Heart right ventricle (tissue), 16 donors: Measurements from ENCODE around the gene ECE1. TPM values are rescaled to one million over a fixed set of nuclear protein-coding genes. Genes with fewer than 3 reads are reported as not detected.

Experiments
- ATAC-seq, 8 donors: fragments of 200-7000 bp; cut with Tn5 transposase; one replicate each; pipeline ENCODE4 v1.9.1; 2020; ENCODE audit warnings: mild to moderate bottlenecking in 8 of 8, moderate library complexity in 8 of 8, moderate number of reproducible peaks in 1 of 8
- DNase-seq, 2 donors: peaks; one replicate each; pipeline ENCODE4 v3.0.0-alpha.2; 2020
- H3K27ac ChIP-seq, 10 donors: fragments of 200-600 bp; sonication (generic) in 2 of 10; one replicate each; pipeline versions ENCODE4 v1.5.0 to v1.8.0; 2020 to 2022; ENCODE audit warnings: mild to moderate bottlenecking in 3 of 10
- H3K27me3 ChIP-seq, 7 donors: fragments of 200-600 bp; one replicate each; pipeline ENCODE4 v1.8.0; 2021 to 2022; ENCODE audit warnings: mild to moderate bottlenecking in 2 of 7
- H3K36me3 ChIP-seq, 9 donors: fragments of 200-600 bp; sonication (generic) in 1 of 9; one replicate each; pipeline versions ENCODE4 v1.5.0 to v1.8.0; 2020 to 2022; ENCODE audit warnings: mild to moderate bottlenecking in 2 of 9
- H3K4me1 ChIP-seq, 9 donors: fragments of 200-600 bp; sonication (generic) in 1 of 9; one replicate each; pipeline versions ENCODE4 v1.5.0 to v1.8.0; 2020 to 2022; ENCODE audit warnings: mild to moderate bottlenecking in 4 of 9
- H3K4me3 ChIP-seq, 10 donors: fragments of 200-600 bp; sonication (generic) in 2 of 10; one replicate each; pipeline versions ENCODE4 v1.5.0 to v1.8.0; 2020 to 2022; ENCODE audit warnings: mild to moderate bottlenecking in 7 of 10, moderate library complexity in 2 of 10
- H3K9me3 ChIP-seq, 11 donors: fragments of 200-600 bp in 10 of 11; sonication (generic) in 2 of 11; one replicate each; pipeline versions ENCODE4 v1.5.0 to v1.8.0; 2013 to 2022; ENCODE audit warnings: mild to moderate bottlenecking in 2 of 11, control low read depth in 1 of 11, moderate library complexity in 1 of 11
- CTCF ChIP-seq, 9 donors: fragments of 200-600 bp; sonication (generic) in 2 of 9; IDR thresholded peaks; one replicate each; pipeline versions ENCODE4 v1.5.0 to v1.8.0; 2021 to 2022; ENCODE audit warnings: antibody characterized with exemption in 9 of 9, mild to moderate bottlenecking in 5 of 9, moderate library complexity in 1 of 9
- WGBS, 2 donors: extraction: QIAGEN DNeasy Blood & Tissue Kit; methylation state at CpG; one replicate each; pipeline ENCODE4 v1.1.7; 2013; ENCODE audit warnings: inconsistent platforms in 1 of 2; 5-methylcytosine and 5-hydroxymethylcytosine counted together
- intact Hi-C, 10 donors: fragments of 100-400 bp; cut with DNase I; formaldehyde crosslinking; loops; one replicate each; pipeline versions ENCODE4 v1.11.1 to v1.14.2; 2022
- polyA plus RNA-seq, 2 donors: library from polyadenylated mRNA; stranded (reverse); fragments of 200-250 nt; gene quantifications; one replicate each; pipeline ENCODE4 v1.2.3, GENCODE V29; 2013
- total RNA-seq, 10 donors: library from RNA; stranded (reverse); fragmentation: NEBNext Ultra II Directional in 3 of 10; extraction: Animal tissue kit (Norgen Biotek cat#: 25700) in 3 of 10; gene quantifications; one replicate each; pipeline versions ENCODE4 v1.2.1 to v1.2.4, GENCODE V29; 2021 to 2023
- donor health status: Arrhythmogenic right ventricular cardiomyopathy.
- donor health status: ischemic (EF 13 %, LVEDD 7.1; RV severe dilation, severe dysfunction).
- donor health status: healthy with polysubstance abuse.
- donor health status: DM: no; HTN: yes; CAD: no.
- donor health status: DM: no; HTN: no; CAD: no.
- donor health status: ischemic (EF 25% LVEDD 6.9; RV normal size, moderate dysfunction).
- donor health status: ischemic (EF 25% LVEDD 5.7; RV mildly dilated, moderate dysfunction).
- donor health status: healthy.
- donor health status: DM: yes; HTN: yes; CAD: no.
- donor health status: Ischemic cardiomyopathy.
- donor health status: ischemic (EF 35%, LVEDD 5.7; RV mildly dilated, moderate dysfunction).
- donor health status: nonischemic (EF 11% LVEDD 7.7; RV severe dilation, severe dysfunction).
- donor health status: DM: yes; HTN: yes; CAD: no.
- donor health status: PGD.
- donor health status: ischemic (EF 29% LVEDD 5.4; RV normal size, mild dysfunction).
- donor health status: nonischemic (EF 23%, LVEDD 6.1; RV moderate dilation, normal function).

The ECE1 gene
- total and polyA plus RNA-seq, 12 donors = 30.6 to 81.8 (median 51.8) TPM

DNA sequence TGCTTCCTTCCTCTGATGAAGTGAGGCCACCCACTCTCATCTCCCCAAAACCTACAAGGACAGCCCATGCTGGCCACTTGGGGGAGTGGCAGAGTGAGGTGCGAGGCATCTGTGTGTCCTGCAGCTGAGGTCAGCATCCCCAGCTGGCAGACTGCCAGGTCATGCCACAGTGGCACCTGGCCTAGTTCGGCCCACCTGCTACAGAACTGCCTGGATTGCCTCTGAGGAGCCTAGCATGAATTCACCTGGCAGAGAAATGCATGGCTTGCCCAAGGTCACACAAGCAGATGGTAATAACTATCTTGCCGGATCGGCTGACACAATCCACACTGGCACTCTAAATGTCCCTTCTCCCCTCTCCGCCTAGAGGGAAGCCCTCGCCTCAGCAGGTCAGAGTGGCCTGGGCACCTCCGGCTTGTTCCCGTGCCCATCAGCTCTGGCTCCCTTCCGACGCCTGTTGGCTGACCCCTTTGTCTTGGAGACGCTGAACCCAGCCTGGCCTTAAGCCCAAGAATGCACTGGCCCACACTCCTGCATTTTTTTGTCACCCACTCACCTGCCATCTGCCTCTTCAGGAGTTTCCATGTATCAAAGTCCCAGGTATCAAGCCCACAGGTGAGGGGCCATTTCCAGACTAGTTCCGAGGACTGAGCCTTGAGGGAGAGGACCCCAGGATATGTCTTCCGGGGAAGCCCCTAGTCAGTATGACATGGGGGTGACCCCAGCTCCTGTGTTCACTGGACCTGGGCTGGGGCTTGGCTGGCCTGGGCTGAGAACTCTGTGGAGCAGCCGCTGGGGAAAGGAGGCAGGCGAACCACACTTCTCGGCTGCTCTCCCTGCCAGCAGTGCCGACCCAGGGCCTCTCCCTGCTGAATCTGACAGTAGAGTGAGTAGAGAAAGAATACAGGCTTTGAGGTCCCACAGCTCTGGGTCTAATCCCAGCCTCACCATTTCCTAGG, 21.7 kb downstream of the ECE1 start:
- peak in 1 of 9 donors; percentile 17 for TF ChIP-seq CTCF (IDR thresholded peaks at IDR 0.05)
- WGBS, 2 donors = 52 to 58% methylated on average over 17 of the region's 17 CpGs
- ATAC-seq (peak in 7 of 8 donors; percentile 15 to 43 (median 35)), DNase-seq (peak in 1 of 2 donors; percentile 46)
- H3K27ac ChIP-seq = peak overlapping the region; percentile 2 to 72 (median 56)
- H3K27me3 ChIP-seq = no peaks in the 10 kb centered on the region
- peaks cover 0 to 91% (median 12%) of the 10 kb centered on the region in 9 donors for H3K36me3 ChIP-seq
- intact Hi-C loops = no loop called here
- no peak overlapping the region for H3K4me3 ChIP-seq
- H3K4me1 ChIP-seq = peaks cover 22 to 91% (median 63%) of the 10 kb centered on the region in 9 donors
- H3K9me3 ChIP-seq = no peaks in the 10 kb centered on the region

- H3K9me3 ChIP-seq = no peaks in the 10 kb centered on the region
- intact Hi-C loops = no loop called here
- peak overlapping the region in 4 of 10 donors; percentile 7 to 98 (median 60) for H3K27ac ChIP-seq
- ATAC-seq = no peak
- DNase-seq = no peak
- H3K4me3 ChIP-seq = no peak overlapping the region
- H3K4me1 ChIP-seq = peaks cover 31 to 93% (median 74%) of the 10 kb centered on the region in 9 donors
- H3K36me3 ChIP-seq = peaks cover 0 to 85% (median 8%) of the 10 kb centered on the region in 9 donors
- no peak for TF ChIP-seq CTCF (IDR thresholded peaks at IDR 0.05)
- WGBS, 2 donors = 89 to 90% methylated on average over 16 of the region's 16 CpGs
- H3K27me3 ChIP-seq = no peaks in the 10 kb centered on the region
Measured at GRCh38 chr1:21267191-21268077, 22.8 kb downstream of the ECE1 start.

DNA sequence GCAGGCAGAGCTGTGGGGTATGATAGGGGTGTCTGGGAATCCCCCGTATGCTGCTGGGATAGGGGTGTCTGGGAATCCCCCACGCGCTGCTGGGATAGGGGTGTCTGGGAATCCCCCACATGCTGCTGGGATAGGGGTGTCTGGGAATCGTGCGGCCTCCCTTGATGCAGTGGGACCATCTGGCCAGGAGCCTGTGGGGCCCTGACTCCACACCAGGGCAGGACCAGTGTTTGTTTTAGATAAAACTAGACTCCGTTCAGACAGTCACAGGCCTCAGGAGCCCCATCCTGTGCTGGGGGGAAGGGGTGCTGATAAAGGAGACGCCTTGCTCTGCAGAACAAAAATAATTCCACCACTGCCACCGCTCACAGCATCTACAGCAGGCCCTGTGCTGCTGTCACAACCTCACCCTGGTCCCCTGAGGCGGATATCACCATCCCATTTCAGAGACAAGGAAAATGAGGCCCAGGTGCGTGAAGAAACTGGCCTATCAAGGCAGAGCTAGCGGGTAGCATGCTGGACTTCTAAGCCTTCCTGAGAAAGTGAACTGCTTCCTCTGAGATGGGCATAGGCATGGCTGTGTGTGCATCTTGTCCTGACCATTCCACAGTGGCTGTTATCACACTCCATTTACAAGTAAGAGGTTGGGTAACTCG, 24.0 kb downstream of the ECE1 start:
- no peaks in the 10 kb centered on the region for H3K9me3 ChIP-seq
- H3K4me3 ChIP-seq = no peak overlapping the region
- no peak for DNase-seq
- WGBS, 2 donors = 65 to 78% methylated on average over 12 of the region's 12 CpGs
- H3K27ac ChIP-seq = peak overlapping the region in 8 of 10 donors; percentile 2 to 98 (median 41)
- H3K27me3 ChIP-seq = no peaks in the 10 kb centered on the region
- ATAC-seq = no peak
- peaks cover 0 to 73% (median 3%) of the 10 kb centered on the region in 9 donors for H3K36me3 ChIP-seq
- H3K4me1 ChIP-seq = peaks cover 42 to 100% (median 84%) of the 10 kb centered on the region in 9 donors
- no peak for TF ChIP-seq CTCF (IDR thresholded peaks at IDR 0.05)
- intact Hi-C loops = no loop called here
